Karpas-422 (cell line): ENCODE measurements around the gene TFF2. TPM values are rescaled to one million over a fixed set of nuclear protein-coding genes. Genes with fewer than 3 reads are reported as not detected.

ENCODE experiments used
- DNase-seq: peaks from one replicate; pipeline ENCODE4 v3.0.0-alpha.2; 2015
- H2AFZ ChIP-seq: fragments of 200-600 bp; sonication (generic); 2 replicates; pipeline ENCODE4 v1.6.1; 2014; ENCODE audit warnings: antibody characterized with exemption, low read length, mixed read lengths
- H3K27ac ChIP-seq: fragments of 200-600 bp; sonication (generic); 2 replicates; pipeline ENCODE4 v1.5.1; 2014; ENCODE audit warnings: mild to moderate bottlenecking, low read length, moderate library complexity
- H3K27me3 ChIP-seq: fragments of 200-600 bp; sonication (generic); 2 replicates; pipeline ENCODE4 v1.6.1; 2014; ENCODE audit warnings: low read length, mixed read lengths
- H3K36me3 ChIP-seq: fragments of 200-600 bp; sonication (generic); 2 replicates; pipeline ENCODE4 v1.6.1; 2014; ENCODE audit warnings: low read length, mixed read lengths; ENCODE audit not compliant: insufficient read depth
- H3K4me1 ChIP-seq: fragments of 200-600 bp; sonication (generic); 2 replicates; pipeline ENCODE4 v1.6.1; 2014; ENCODE audit warnings: mild to moderate bottlenecking, low read length, mixed read lengths
- H3K4me2 ChIP-seq: fragments of 200-600 bp; sonication (generic); 2 replicates; pipeline ENCODE4 v1.6.1; 2014; ENCODE audit warnings: low read length, low read depth, mild to moderate bottlenecking; ENCODE audit not compliant: poor library complexity, severe bottlenecking
- H3K4me3 ChIP-seq: fragments of 200-600 bp; sonication (generic); 2 replicates; pipeline ENCODE4 v1.5.1; 2014; ENCODE audit warnings: mild to moderate bottlenecking, antibody characterized with exemption, low read length, mixed read lengths
- H3K79me2 ChIP-seq: fragments of 200-600 bp; sonication (generic); 2 replicates; pipeline ENCODE4 v1.6.1; 2014; ENCODE audit warnings: mild to moderate bottlenecking, low read length, mixed read lengths
- H3K9ac ChIP-seq: fragments of 200-600 bp; sonication (generic); 2 replicates; pipeline ENCODE4 v1.6.0; 2014; ENCODE audit warnings: low read length
- H3K9me2 ChIP-seq: fragments of 200-600 bp; sonication (generic), shearing (Covaris generic); replicated peaks from 2 replicates; pipeline ENCODE4 v1.6.0; 2014; ENCODE audit warnings: mild to moderate bottlenecking, low read length, moderate library complexity; ENCODE audit not compliant: insufficient read depth
- H3K9me3 ChIP-seq: fragments of 300-700, 200-600 bp; sonication (generic); 2 replicates; pipeline ENCODE4 v1.6.1; 2014; ENCODE audit warnings: low read length, mixed read lengths
- H4K20me1 ChIP-seq: fragments of 200-600 bp; sonication (generic); 2 replicates; pipeline ENCODE4 v1.6.1; 2014; ENCODE audit warnings: mild to moderate bottlenecking, antibody characterized with exemption, low read length, low read depth; ENCODE audit not compliant: insufficient read depth
- total RNA-seq: library from RNA; depleted of rRNA; stranded (reverse); fragments of >200 nt; shearing (Covaris generic); gene quantifications from 2 replicates; pipeline ENCODE4 v1.2.3, GENCODE V29; 2014; ENCODE audit warnings: low replicate concordance

Gene TFF2
- total RNA-seq, 1 experiment from 2014 or later, result not detected

DNA sequence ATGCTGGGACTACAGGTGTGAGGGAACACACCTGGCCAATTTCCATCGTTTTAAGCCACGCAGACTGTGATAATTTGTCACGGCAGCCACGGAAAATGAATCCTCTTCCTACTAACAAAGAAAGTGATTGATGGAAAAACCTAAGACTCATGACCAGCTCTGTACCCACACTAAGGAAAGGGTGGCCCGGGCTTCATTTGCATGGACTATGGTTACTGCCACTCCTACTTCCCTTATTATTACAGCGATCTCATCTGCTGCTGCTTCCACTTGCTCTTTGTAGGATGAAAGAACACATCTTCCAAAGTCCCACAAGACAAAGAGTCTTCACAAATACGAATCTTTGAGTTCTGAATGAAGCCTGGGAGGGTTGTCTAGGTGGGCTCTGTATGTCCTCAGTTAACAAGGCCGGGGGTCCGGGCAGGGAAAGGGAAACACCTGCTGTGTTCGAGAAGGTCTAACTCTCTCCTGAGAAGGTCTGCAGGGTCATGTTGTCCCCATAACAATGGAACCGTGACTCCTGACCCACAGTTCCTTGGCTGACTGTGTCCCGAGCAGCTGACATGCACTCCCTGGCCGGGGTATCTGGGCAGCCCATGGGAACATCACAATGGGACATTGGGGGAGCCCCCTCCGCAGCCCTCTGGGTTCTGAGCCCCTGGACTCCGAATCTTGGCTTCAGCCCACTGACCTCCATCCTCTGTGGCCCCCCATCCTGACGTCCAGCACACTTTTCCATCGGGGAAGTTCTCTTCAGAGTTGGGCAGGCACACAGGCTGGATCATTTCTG is 28.8 kb upstream of the TFF2 start:
- Histone ChIP-seq H3K36me3 (no peaks in the 10 kb centered on the region; the same call in 1 of the 2 replicates), H3K9me2 (no peaks in the 10 kb centered on the region), H3K4me1 (peaks cover 20% of the 10 kb centered on the region), H4K20me1 (0 out of 2 replicates have a peak, but pooled peaks cover 7% of the 10 kb centered on the region), H3K9ac (no peak overlapping the region), H3K9me3 (peaks cover 9% of the 10 kb centered on the region; the same call in 1 of the 2 replicates), H3K79me2 (no peaks in the 10 kb centered on the region), H3K4me2 (peak overlapping the region; percentile 38), H3K4me3 (no peak overlapping the region), H3K27me3 (no peaks in the 10 kb centered on the region), H2AFZ (no peak overlapping the region), H3K27ac (no peak overlapping the region)
- DNase-seq, result peak; percentile 77

DNA sequence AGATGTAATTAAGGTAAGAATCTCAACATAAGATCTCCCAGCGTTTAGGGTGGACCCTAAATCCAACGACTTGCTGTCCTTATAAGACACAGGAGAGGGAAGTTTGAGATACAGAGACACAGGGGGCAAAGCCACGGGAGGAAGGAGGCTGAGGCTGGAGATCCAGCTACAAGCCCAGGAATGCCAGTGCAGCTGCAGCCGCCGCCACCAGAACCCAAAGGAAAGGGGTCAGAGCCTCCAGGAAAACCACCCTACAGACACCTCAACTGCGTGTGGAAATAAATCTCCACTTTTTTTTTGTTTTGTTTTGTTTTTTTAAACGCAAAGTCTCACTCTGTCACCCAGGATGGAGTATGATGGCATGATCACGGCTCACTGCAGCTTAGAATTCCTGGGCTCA is 27.6 kb upstream of the TFF2 start:
- H3K79me2 ChIP-seq, result no peaks in the 10 kb centered on the region
- H2AFZ ChIP-seq, result no peak overlapping the region
- H3K9me2 ChIP-seq, result no peaks in the 10 kb centered on the region
- H3K4me1 ChIP-seq, result peaks cover 9% of the 10 kb centered on the region
- H3K9me3 ChIP-seq, result peaks cover 9% of the 10 kb centered on the region; the same call in 1 of the 2 replicates
- H3K27me3 ChIP-seq, result no peaks in the 10 kb centered on the region
- no peaks in the 10 kb centered on the region; the same call in 1 of the 2 replicates for H3K36me3 ChIP-seq
- H4K20me1 ChIP-seq, result 0 out of 2 replicates have a peak, but pooled peaks cover 7% of the 10 kb centered on the region
- H3K4me2 ChIP-seq, result no peak overlapping the region
- no peak for DNase-seq
- H3K27ac ChIP-seq, result no peak overlapping the region
- no peak overlapping the region for H3K9ac ChIP-seq
- no peak overlapping the region for H3K4me3 ChIP-seq

DNA sequence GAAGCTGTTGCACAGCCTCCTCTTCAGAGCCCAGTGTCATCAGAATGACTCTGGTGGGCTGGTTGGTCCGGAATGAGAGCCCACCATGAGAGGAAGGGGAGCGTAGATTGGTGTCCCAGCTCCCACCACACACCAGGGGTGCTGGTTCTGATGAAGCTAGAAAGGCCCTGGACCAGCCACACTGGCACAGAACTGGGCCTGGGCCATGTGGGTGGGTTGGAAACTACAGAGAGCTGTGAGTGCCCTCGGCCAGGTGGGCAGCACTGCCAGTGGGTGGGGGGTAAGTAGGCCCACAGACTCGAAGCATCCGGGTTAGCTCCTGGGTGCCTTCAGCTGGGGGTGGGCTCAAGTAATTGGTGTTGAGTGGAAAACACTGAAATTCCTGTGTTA is 27.2 kb upstream of the TFF2 start:
- Histone ChIP-seq H4K20me1 (0 out of 2 replicates have a peak, but pooled peaks cover 7% of the 10 kb centered on the region), H3K79me2 (no peaks in the 10 kb centered on the region), H3K4me2 (no peak overlapping the region), H3K27ac (no peak overlapping the region), H3K27me3 (no peaks in the 10 kb centered on the region), H3K9me3 (peaks cover 9% of the 10 kb centered on the region; the same call in 1 of the 2 replicates), H3K9ac (no peak overlapping the region), H3K4me1 (peaks cover 9% of the 10 kb centered on the region), H3K36me3 (no peaks in the 10 kb centered on the region; the same call in 1 of the 2 replicates), H3K9me2 (no peaks in the 10 kb centered on the region), H2AFZ (no peak overlapping the region), H3K4me3 (no peak overlapping the region)
- DNase-seq, result no peak

DNA sequence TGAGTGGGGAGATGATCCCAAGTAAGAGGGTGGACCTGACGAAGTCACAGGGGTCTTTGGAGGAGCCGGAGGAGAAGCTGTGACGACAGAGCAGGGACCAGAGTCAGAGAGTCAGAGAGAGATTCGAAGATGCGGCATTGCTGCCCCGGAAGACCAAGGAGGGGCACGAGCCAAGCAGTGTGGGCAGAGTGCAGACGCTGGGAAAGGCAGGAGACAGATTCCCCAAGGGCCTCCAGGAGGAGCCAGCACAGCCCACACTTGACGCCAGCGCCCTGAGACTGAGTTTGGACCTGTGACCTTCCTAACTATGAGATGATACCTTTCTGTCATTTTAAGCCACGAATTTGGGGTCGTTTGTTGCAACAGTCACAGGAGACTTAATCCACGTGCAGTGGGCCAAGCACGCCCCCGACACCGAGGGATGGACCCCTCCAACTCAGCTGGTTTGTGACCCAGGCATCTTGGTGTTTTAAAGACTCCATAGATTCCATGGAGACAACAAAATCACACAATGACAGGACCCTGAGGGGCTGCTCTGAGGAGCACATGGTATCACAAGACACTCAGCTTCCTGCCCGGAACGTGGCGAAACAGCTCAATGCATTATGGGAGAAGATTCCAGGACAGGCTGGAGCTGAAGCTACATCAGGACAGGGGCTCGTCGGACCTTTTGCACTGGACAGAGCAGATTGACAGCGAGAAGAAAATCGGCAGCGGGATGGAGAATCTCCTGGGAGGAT is 26.6 kb upstream of the TFF2 start:
- H3K9ac ChIP-seq, result no peak overlapping the region
- H3K4me3 ChIP-seq, result no peak overlapping the region
- H4K20me1 ChIP-seq, result 0 out of 2 replicates have a peak, but pooled peaks cover 7% of the 10 kb centered on the region
- H3K36me3 ChIP-seq, result no peaks in the 10 kb centered on the region; the same call in 1 of the 2 replicates
- H3K4me2 ChIP-seq, result no peak overlapping the region
- no peaks in the 10 kb centered on the region for H3K9me2 ChIP-seq
- peaks cover 9% of the 10 kb centered on the region for H3K4me1 ChIP-seq
- no peak overlapping the region for H3K27ac ChIP-seq
- H3K9me3 ChIP-seq, result peaks cover 9% of the 10 kb centered on the region; the same call in 1 of the 2 replicates
- no peaks in the 10 kb centered on the region for H3K79me2 ChIP-seq
- DNase-seq, result no peak
- H2AFZ ChIP-seq, result no peak overlapping the region
- H3K27me3 ChIP-seq, result no peaks in the 10 kb centered on the region

DNA sequence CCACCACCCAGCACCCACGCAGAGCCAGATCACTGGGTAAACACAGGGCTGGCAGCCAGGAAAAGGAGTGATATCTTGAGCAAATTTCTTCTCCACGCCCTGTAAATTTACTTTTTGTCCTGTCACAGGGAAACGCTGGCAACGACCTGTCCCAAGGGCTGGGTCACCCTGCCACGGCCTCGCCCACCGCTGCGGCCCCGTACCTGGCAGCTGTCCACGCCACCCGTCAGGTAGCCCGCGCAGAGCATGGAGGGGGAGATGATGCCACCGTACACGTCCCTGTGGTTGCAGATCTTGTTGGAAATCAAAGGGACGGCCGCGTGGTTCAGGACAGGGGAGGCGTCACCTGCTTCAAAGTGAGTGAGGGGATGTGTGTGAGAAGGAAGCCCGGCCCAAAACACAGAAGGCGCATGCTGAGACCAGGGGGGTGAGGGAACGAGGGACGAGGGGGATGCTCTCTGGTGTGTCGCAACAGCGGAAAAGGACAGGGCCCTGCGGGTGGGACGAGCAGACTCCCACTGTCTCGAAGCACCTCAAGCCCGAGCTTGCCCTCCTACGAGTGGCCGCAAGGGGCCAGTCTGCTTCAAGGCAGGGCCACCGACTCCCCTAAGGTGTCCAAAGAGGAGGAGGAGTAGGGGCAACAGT is 25.7 kb upstream of the TFF2 start:
- H3K4me3 ChIP-seq, result no peak overlapping the region
- no peak overlapping the region for H3K27ac ChIP-seq
- H3K9me2 ChIP-seq, result no peaks in the 10 kb centered on the region
- H3K4me2 ChIP-seq, result no peak overlapping the region
- H3K9ac ChIP-seq, result no peak overlapping the region
- H3K27me3 ChIP-seq, result no peaks in the 10 kb centered on the region
- H3K79me2 ChIP-seq, result no peaks in the 10 kb centered on the region
- H3K9me3 ChIP-seq, result no peaks in the 10 kb centered on the region
- H4K20me1 ChIP-seq, result 0 out of 2 replicates have a peak, but pooled peaks cover 7% of the 10 kb centered on the region
- peaks cover 9% of the 10 kb centered on the region for H3K4me1 ChIP-seq
- no peaks in the 10 kb centered on the region for H3K36me3 ChIP-seq
- H2AFZ ChIP-seq, result no peak overlapping the region
- peak; percentile 66 for DNase-seq

DNA sequence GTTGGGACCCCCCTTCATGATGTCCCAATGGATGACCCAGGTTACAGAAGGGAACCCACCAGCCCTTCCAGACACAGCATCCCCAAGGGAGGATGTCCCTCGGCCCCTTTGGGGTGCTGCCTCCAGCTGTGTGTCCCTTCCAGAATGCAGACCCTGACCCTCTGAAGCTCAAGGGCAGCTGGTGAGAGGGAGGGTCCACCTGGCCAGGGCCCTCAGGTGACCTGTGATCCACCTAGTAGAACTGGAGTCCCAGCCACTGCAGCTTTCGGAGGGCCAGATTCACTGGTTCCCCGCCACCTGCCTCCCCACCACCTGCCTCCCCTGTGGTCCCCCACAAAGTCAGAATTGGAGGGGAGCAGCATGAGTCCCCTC is 25.2 kb upstream of the TFF2 start:
- no peak overlapping the region for H3K4me2 ChIP-seq
- H3K9me2 ChIP-seq, result no peaks in the 10 kb centered on the region
- no peak for DNase-seq
- H3K9ac ChIP-seq, result no peak overlapping the region
- H3K9me3 ChIP-seq, result no peaks in the 10 kb centered on the region
- H3K4me3 ChIP-seq, result no peak overlapping the region
- H4K20me1 ChIP-seq, result 0 out of 2 replicates have a peak, but pooled peaks cover 7% of the 10 kb centered on the region
- no peak overlapping the region for H3K27ac ChIP-seq
- H3K27me3 ChIP-seq, result no peaks in the 10 kb centered on the region
- H2AFZ ChIP-seq, result no peak overlapping the region
- H3K4me1 ChIP-seq, result peaks cover 9% of the 10 kb centered on the region
- H3K36me3 ChIP-seq, result no peaks in the 10 kb centered on the region
- H3K79me2 ChIP-seq, result no peaks in the 10 kb centered on the region

DNA sequence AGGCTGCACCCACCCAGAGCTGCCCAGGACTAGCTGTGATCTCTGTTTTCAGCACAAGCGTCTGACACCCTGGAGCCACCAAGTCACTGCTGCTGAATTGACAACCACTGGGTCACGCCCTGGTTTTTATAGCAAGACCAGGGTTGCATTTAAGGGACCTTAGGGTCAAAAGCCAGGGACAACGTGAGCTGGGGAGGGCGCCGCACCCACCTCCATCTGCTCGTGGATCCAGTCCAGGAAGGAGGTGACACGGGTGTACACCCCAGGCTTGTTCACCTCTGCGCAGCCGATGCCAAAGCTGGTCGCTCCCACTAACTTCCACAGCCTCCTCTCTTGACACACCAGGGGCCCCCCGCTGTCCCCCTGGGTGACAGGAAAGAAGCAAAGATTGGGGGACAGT is 24.7 kb upstream of the TFF2 start:
- no peaks in the 10 kb centered on the region for H3K9me3 ChIP-seq

More for the DNA sequence above, 24.7 kb upstream of the TFF2 start:
- Histone ChIP-seq H3K9ac (no peak overlapping the region), H4K20me1 (0 out of 2 replicates have a peak, but pooled peaks cover 7% of the 10 kb centered on the region), H3K4me1 (peaks cover 9% of the 10 kb centered on the region), H2AFZ (no peak overlapping the region), H3K4me3 (no peak overlapping the region), H3K9me2 (no peaks in the 10 kb centered on the region), H3K4me2 (no peak overlapping the region), H3K27ac (no peak overlapping the region), H3K27me3 (no peaks in the 10 kb centered on the region), H3K36me3 (no peaks in the 10 kb centered on the region), H3K79me2 (no peaks in the 10 kb centered on the region)
- DNase-seq, result no peak
